Measurements from ENCODE around the gene NFASC. TPM values are rescaled to one million over a fixed set of nuclear protein-coding genes. Genes with fewer than 3 reads are reported as not detected.

Gene NFASC
- total RNA-seq, 1 donor from 2014 or later: 29.6 TPM

- Mint-ChIP-seq H3K27me3 (ENCODE audit: low read depth, unreplicated experiment) (no peaks in the 10 kb centered on the region), H3K9me3 (ENCODE audit: unreplicated experiment) (no peaks in the 10 kb centered on the region), H3K4me3 (ENCODE audit: unreplicated experiment) (no peak overlapping the region), H3K4me1 (ENCODE audit: low read depth, unreplicated experiment) (peaks cover 10% of the 10 kb centered on the region), H3K36me3 (ENCODE audit: low read depth, unreplicated experiment) (peaks cover 2% of the 10 kb centered on the region), H3K27ac (ENCODE audit: unreplicated experiment) (no peak overlapping the region)
- no peak for TF ChIP-seq CTCF (IDR thresholded peaks at IDR 0.05; ENCODE audit: insufficient read depth, low read depth, low read length)
- TF ChIP-seq EZH2 (IDR thresholded peaks at IDR 0.05; ENCODE audit: insufficient read depth, low read length): no peak
- DNase-seq (ENCODE audit: low read depth) (peak; percentile 35), FAIRE-seq (no peak)
- no peaks in the 10 kb centered on the region for H3K27me3 ChIP-seq (ENCODE audit: insufficient read depth, low read length)
- no peak overlapping the region for H3K4me3 ChIP-seq (ENCODE audit: insufficient read depth, low read depth, low read length)
- no peaks in the 10 kb centered on the region for H3K4me1 ChIP-seq (ENCODE audit: insufficient read depth, low read length)
- H3K4me2 ChIP-seq (ENCODE audit: low read length): no peak overlapping the region
- no peak overlapping the region for H3K9ac ChIP-seq (ENCODE audit: low read length)
- no peak overlapping the region for H2AFZ ChIP-seq (ENCODE audit: low read depth, low read length)
- H3K9me3 ChIP-seq (ENCODE audit: insufficient read depth, low read depth, low read length): no peaks in the 10 kb centered on the region
- H3K27ac ChIP-seq (ENCODE audit: low read depth, low read length): no peak overlapping the region
- no peaks in the 10 kb centered on the region for H3K79me2 ChIP-seq (ENCODE audit: insufficient read depth, low read length)
- no peaks in the 10 kb centered on the region for H3K36me3 ChIP-seq (ENCODE audit: insufficient read depth, low read length)
- H4K20me1 ChIP-seq (ENCODE audit: insufficient read depth, low read length): no peaks in the 10 kb centered on the region
Observed at GRCh38 chr1:204894606-204895005, 23.9 kb downstream of the NFASC start.

GRCh38 chr1:204896023-204896422, 25.4 kb downstream of the NFASC start:
- H3K9ac ChIP-seq (ENCODE audit: low read length): no peak overlapping the region
- Mint-ChIP-seq H3K4me1 (ENCODE audit: low read depth, unreplicated experiment) (peaks cover 10% of the 10 kb centered on the region), H3K27me3 (ENCODE audit: low read depth, unreplicated experiment) (peaks cover 2% of the 10 kb centered on the region), H3K9me3 (ENCODE audit: unreplicated experiment) (no peaks in the 10 kb centered on the region), H3K27ac (ENCODE audit: unreplicated experiment) (no peak overlapping the region), H3K36me3 (ENCODE audit: low read depth, unreplicated experiment) (peaks cover 2% of the 10 kb centered on the region), H3K4me3 (ENCODE audit: unreplicated experiment) (no peak overlapping the region)
- no peak overlapping the region for H3K4me3 ChIP-seq (ENCODE audit: insufficient read depth, low read depth, low read length)
- no peaks in the 10 kb centered on the region for H3K36me3 ChIP-seq (ENCODE audit: insufficient read depth, low read length)
- no peak overlapping the region for H2AFZ ChIP-seq (ENCODE audit: low read depth, low read length)
- H3K4me2 ChIP-seq (ENCODE audit: low read length): no peak overlapping the region
- no peak overlapping the region for H3K27ac ChIP-seq (ENCODE audit: low read depth, low read length)
- no peaks in the 10 kb centered on the region for H3K9me3 ChIP-seq (ENCODE audit: insufficient read depth, low read depth, low read length)
- no peaks in the 10 kb centered on the region for H3K79me2 ChIP-seq (ENCODE audit: insufficient read depth, low read length)
- H3K4me1 ChIP-seq (ENCODE audit: insufficient read depth, low read length): no peaks in the 10 kb centered on the region
- no peak for DNase-seq (ENCODE audit: low read depth)
- H3K27me3 ChIP-seq (ENCODE audit: insufficient read depth, low read length): no peaks in the 10 kb centered on the region
- TF ChIP-seq EZH2 (IDR thresholded peaks at IDR 0.05; ENCODE audit: insufficient read depth, low read length): no peak
- TF ChIP-seq CTCF (IDR thresholded peaks at IDR 0.05; ENCODE audit: insufficient read depth, low read depth, low read length): no peak
- no peaks in the 10 kb centered on the region for H4K20me1 ChIP-seq (ENCODE audit: insufficient read depth, low read length)
- FAIRE-seq: no peak

- Mint-ChIP-seq H3K4me3 (ENCODE audit: unreplicated experiment) (no peak overlapping the region), H3K27me3 (ENCODE audit: low read depth, unreplicated experiment) (peaks cover 2% of the 10 kb centered on the region), H3K27ac (ENCODE audit: unreplicated experiment) (no peak overlapping the region), H3K4me1 (ENCODE audit: low read depth, unreplicated experiment) (peaks cover 6% of the 10 kb centered on the region), H3K36me3 (ENCODE audit: low read depth, unreplicated experiment) (peaks cover 2% of the 10 kb centered on the region), H3K9me3 (ENCODE audit: unreplicated experiment) (no peaks in the 10 kb centered on the region)
- FAIRE-seq (no peak), DNase-seq (ENCODE audit: low read depth) (no peak)
- H2AFZ ChIP-seq (ENCODE audit: low read depth, low read length): no peak overlapping the region
- H3K4me1 ChIP-seq (ENCODE audit: insufficient read depth, low read length): no peaks in the 10 kb centered on the region
- no peak overlapping the region for H3K4me3 ChIP-seq (ENCODE audit: insufficient read depth, low read depth, low read length)
- H3K36me3 ChIP-seq (ENCODE audit: insufficient read depth, low read length): no peaks in the 10 kb centered on the region
- no peaks in the 10 kb centered on the region for H3K9me3 ChIP-seq (ENCODE audit: insufficient read depth, low read depth, low read length)
- no peak overlapping the region for H3K4me2 ChIP-seq (ENCODE audit: low read length)
- TF ChIP-seq EZH2 (IDR thresholded peaks at IDR 0.05; ENCODE audit: insufficient read depth, low read length): no peak
- TF ChIP-seq CTCF (IDR thresholded peaks at IDR 0.05; ENCODE audit: insufficient read depth, low read depth, low read length): no peak
- no peak overlapping the region for H3K27ac ChIP-seq (ENCODE audit: low read depth, low read length)
- no peaks in the 10 kb centered on the region for H3K27me3 ChIP-seq (ENCODE audit: insufficient read depth, low read length)
- no peaks in the 10 kb centered on the region for H3K79me2 ChIP-seq (ENCODE audit: insufficient read depth, low read length)
- no peaks in the 10 kb centered on the region for H4K20me1 ChIP-seq (ENCODE audit: insufficient read depth, low read length)
- no peak overlapping the region for H3K9ac ChIP-seq (ENCODE audit: low read length)
Observed at GRCh38 chr1:204896787-204897469, 26.3 kb downstream of the NFASC start.

All from astrocyte (in vitro differentiated cells and primary cell).